Measurements from ENCODE around the gene MBD3L5.
"Not testable (repeated sequence)": the region's sequence is repeated elsewhere in the genome, so short reads cannot be mapped to it uniquely, and the experiment has no call there.

- not testable (repeated sequence) for TF ChIP-seq POLR2A, CTCF (IDR thresholded peaks at IDR 0.05)
Observed at GRCh38 chr19:7051421-7051820, 21.0 kb downstream of the MBD3L5 start.

Measured in testis (tissue), 2 donors.